ENCODE measurements around the gene TMEM139.

TMEM139 gene

DNA sequence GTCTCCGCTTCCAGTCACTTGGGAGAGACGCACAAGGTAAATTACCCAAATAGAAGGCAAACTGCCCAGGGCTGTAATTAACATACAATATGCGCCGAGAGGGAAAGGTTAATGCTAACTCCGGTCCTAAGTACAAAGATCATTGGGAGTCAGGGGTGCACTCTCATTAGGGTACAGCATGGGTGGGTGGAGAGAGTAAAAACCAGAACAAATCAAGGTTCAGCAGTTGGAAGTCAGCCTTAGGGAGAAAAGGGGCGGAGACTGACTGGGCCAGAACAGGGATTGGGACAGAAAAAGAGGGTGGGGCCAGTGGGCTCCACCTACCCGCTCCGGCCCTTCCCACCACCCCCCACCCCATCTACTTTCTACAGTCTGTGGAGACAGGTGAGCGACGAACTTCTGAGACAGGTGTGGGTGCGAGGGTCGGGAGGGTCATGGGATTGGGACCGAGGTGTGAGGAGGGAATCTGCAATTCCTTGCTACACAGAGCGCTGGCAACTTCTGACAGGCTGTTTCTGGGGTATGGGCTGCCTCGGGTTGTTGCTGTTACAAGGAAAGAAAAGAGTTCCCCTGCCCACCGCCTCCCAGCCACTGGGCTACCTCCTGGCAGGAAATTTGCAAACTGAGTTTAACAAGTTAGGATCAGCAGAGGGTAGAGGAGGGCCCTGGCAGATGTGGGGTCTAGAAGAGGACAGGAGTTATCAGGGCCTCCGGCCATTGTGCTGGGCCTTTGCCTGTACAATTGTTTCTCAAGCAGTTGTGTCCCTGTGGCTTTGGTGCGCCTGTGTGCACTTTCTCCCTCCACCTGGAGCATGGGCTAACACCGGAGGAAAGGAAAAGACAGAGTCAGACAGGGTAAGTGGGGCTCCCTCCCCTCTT, at the start of gene TMEM139:
Gene TMEM139, plus strand, starts transcription at position 368 of the 879 bp plus-strand sequence. CDS start 1,000 bp downstream, outside the sequence.
- DNase-seq: no peak

DNA sequence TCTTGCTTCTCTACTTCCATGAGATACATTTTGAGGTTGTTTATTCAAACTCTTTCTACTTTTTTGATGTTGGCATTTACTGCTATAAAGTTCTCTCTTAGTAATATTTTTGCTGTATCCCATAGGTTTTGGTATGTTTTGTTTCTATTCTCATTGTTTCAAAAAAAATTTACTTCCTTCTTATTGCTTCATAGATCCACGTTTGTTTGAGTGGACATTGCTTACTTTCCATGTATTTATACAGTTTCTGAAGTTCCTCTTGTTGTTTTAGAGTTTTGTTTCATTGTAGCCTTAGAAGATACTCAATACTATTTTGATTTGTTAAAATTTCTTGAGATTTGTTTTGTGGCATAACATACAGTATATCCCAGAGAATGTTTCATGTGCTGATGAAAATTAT, 49.2 kb upstream of the TMEM139 start:
- no peak for DNase-seq

DNA sequence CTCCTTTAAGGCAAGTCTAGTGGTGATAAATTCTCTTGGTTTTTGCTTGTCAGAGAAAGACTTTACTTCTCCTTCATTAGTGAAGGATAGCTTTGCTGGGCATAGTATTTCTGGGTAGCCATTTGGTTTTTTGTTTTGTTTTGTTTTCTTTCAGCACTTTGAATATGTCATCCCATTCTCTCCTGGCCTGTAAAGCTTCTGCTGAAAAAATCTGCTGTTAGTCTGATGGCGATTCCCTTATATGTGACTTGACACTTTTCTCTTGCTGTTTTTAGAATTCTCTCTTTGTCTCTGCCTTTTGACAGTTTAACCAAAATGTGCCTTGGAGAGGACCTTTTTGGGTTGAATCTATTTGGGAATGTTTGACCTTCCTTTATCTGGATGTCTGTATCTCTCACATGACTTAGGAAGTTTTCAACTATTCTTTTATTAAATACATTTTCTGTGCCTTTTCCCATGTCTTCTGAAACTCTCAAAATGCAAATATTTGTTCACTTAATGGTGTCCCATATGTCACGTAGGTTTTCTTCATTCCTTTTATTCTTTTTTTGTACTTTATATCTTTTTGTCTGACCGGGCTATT, 48.3 kb upstream of the TMEM139 start:
- no peak for DNase-seq

DNA sequence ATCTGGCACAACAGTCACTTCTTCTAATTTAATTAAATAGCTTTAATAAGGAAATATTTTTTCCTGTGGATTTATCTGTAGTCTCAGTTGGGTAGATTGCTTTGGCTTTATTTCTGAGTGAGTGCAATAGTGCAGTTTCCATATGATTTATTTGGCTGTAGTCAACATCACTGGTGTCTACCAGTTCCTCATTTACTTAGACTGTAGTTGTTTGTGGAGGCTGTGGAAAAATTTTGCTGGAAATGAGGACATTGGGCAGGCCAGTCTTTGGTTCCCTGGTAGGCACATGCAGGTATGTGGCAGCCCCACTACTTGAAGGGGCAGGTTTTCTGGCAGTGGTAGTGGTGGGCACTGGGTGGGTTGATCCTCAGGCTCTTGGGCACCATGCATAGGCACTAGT, 47.4 kb upstream of the TMEM139 start:
- DNase-seq: no peak

DNA sequence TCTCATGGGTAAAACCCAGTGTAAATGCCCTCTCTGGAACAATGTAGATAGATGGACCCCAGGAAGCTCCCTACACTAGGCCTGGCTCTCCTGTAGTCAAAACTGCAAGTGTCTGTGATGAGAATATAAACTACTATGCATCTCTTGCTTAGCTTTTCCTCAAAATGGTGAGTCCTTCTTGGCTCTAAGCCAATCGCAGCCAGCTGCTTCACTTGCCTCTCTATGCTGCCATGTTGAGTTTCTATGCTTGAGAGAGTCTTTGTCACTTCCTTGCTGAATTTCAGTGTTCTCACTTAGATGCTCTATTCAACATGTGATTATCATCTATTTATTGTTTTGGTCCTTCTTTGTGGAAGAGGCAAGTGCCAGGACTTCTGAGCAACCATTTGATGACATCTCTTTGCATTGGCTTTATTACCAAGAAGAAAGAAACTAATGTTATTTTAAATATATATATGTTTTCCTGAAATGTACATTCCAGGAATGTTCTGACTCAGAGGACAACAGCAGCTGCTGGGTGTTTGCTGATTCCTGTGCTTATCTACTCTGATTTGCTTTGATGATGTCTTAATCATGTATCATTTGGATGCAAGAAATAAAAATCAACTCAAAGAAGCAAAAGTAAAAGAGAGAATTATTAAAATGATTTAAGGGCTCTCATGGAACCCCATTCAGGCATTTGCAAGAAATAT, 46.3 kb upstream of the TMEM139 start:
- no peak for DNase-seq

DNA sequence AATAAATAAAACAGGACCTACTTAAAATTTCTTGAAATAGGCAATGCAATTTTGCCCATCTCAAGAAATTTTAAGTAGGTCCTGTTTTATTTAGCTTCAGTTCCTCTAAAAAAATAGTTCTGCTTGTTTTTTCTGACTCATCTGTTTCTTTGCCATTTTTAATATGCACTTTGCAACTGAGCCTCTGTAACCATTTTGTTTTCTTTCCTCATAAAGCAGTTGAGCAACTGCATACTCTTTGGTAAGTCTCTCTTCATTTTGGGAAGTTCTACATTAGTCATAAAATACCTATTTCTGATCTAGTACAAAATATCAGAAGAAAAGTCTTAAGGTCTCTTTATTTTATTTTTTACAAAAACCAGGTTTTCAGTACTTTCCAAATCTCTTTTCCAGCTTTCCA, 44.9 kb upstream of the TMEM139 start:
- DNase-seq: no peak

DNA sequence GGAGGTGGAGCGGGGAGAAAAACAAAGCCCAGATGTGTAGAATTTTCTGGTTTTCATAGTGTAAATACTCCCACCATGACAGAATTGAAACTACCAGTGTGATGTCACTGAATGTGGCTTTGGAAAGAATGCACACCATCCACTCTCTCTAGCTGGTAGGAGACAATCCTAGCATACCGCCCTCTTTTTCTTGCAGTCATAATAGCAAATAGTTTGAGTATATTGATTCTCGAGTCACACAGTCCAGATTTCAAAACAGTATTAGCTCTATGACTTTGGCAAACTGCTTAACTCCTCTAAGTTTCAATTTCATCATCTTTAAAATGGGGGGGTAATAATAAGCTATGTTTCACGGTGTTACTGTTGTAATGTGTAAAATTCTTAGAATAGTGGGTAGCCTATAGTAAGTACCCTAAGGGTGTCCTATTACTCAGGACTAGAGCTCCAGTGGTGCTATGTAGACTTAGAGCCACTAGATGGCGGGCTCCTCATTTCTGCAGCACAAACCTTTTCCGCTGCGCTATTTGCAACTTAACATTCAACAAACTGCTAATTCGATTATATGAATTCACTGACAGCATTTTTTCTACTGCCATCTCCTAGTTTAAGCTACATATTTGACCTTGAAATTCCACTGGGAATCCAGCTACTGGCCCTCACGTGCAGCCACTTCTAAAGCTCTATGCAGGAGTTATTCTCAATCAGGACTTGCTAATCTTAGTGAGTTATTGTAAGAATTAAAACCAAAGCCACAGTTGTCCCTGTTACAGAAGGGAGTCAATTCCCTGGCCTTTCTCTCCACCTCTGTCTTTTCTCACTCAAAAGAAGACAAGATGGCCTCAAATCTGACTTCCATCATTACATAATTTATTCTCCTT, 44.2 kb upstream of the TMEM139 start:
- peak; percentile 60 for DNase-seq

DNA sequence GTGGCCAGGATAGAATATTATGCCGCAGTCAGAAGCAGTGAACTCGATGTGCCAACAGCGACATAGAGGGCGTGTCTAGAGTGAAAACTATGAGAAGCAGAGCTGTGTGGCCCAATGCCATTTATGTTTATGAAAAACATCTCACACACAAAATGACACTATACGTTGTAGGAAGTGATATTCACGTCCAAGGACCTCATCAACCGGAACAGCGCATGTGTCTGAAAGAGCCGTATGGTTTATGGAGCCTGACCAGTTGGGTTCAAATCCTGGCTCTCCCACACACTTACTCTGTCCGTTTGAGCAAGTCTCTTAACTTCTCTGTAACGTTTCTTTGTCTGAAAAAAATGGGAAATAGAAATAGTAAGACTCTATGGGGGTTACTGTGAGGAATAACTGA, 42.5 kb upstream of the TMEM139 start:
- DNase-seq: no peak

DNA sequence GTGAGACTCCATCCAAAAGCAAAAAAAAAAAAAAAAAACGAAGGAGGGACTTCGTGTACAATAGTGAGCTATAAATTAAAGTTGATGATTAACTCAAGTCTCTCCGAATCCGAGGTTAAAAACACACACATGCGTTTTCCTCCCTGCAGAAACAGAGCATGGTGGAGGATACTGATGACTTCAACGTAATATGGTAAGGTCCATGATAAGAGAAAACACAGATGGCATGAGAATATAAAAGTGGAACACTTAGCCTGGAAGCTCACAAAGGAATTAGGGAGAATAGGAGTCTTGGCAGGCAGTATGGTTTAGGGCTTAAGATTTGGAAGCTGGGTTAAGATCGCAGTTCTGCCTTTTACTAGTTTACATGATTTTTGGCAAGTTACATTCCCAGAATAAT, 41.6 kb upstream of the TMEM139 start:
- DNase-seq: no peak

DNA sequence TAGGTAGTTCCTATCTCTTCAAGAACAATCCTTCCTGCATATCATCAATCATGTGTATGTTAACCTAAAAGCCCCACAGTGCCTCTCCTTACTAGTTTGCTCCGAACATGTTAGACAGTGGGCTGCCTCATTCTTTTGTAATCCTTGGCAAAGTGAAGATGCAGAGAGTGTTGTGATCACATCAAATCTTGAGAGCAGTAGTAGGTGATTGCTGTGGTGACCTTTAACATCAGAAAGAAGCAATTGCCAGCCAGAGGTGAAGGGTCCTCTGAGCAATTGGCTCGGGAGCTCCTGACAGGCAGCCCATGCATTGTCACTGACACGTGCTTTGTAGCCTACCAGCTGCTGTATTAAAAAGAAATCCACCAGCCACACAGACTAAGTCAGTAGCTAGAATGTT, 41.1 kb upstream of the TMEM139 start:
- no peak for DNase-seq

DNA sequence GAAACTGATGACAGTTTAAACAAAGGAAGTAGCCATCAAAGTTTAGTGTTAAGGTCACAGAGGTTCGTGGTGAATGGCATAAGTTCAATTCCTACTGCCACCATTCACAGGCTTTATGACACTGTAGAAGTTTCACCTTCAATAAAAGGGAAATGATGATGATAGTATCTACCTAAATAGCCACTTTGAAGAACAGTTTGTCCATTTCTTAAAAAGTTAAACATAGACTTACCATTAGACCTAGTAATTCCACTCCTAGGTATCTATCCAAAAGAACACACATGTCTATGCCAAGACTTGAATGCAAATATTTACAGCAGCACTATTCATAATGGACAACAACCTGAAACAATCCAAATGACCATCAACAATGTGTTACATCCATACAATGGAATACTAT, 40.4 kb upstream of the TMEM139 start:
- DNase-seq: no peak

DNA sequence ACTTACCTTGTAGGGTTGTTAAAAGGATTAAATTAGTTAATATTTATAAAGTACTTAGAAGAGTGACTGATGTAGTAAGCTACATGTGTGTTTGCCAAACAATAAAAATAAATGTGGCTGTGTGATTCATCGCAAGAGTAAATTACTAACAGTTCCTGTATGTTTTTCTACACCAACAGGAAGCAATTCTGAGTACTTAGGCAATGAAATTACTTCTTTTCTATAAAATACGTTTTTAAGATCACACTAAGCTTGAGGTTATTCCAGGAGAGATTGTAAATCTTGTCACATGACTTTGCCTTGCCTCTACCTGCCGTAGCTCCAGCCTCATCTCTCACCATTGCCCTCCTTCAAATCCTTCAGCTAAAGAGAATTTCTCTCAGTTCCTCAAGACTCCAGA, 39.6 kb upstream of the TMEM139 start:
- no peak for DNase-seq

DNA sequence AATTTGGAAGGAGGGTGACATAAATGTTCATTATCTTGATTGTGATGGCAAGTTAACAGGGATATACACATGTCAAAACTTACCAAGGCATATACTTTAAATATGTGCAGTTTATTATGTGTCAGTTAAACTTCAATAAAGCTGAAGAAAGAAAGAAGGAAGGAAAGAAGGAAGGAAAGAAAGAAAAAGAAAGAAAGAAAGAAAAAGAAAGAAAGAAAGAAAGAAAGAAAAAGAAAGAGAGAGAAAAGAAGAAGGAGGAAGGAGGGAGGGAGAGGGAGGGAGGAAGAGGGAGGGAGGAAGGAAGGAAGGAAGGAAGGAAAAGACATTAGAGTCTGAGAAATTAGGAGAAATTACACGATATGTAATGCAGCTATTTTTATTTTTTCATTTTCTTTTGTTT, 37.4 kb upstream of the TMEM139 start:
- no peak for DNase-seq

DNA sequence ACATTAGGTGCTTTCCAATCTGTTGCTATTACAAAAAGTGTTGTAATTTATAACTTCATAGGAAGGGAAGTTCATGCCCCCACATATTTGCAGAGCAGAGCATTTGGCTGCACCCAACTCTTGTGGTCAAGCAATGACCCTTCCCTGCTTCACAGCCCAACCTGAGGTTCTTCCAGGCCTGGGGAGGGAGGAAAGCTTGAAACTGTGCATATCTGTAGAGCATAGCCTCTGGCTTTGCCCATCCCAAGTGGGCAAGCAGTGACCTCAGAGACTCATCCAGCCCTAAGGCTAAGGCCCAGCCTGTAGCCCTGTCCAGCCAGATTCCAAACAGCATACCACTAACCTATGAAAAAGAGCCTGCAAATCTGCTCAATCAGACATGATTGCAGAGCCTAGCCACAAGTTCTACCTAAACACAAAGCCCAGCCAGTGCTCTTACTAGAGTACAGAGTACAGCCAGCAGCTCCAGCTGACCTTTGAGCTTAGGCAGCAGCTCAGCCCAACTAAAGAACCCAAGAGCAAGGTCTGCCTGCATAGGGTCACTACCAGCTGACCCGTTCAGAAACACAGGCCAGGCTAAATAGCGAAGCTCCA, 35.9 kb upstream of the TMEM139 start:
- no peak for DNase-seq

DNA sequence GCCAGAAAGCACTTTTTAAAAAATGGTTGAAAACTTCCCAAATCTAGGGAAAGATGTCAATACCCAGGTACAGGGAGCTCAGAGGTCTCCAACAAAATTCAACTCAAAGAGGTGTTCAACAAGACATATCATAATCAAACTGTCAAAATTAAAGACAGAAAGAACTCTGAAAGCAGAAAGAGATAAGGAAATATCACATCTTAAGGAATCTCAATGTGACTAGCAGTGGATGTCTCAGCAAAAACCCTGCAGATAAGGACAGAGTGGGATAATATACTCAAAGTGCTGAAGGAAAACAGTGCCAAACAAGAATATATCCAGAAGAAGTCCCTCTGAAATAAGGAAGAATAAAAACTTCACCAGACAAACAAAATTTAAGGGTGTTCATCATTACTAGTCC, 34.6 kb upstream of the TMEM139 start:
- DNase-seq: no peak

DNA sequence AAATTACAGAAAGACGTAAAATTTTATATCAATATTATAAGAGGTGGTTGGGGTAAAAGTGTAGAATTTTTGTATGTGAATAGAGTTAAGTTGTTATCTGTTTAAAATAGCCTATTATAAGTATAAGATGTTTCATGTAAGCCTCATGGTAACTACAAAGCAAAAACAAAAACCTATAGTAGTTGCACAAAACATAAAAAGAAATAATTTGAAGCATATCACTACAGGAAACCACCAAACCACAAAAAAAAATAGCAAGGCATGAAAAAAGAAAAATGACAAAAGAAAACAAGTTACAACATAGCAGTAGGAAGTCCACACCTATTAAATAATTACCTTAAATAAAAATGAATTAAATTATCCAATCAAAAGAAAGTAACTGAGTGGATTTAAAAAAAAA, 33.9 kb upstream of the TMEM139 start:
- DNase-seq: no peak

DNA sequence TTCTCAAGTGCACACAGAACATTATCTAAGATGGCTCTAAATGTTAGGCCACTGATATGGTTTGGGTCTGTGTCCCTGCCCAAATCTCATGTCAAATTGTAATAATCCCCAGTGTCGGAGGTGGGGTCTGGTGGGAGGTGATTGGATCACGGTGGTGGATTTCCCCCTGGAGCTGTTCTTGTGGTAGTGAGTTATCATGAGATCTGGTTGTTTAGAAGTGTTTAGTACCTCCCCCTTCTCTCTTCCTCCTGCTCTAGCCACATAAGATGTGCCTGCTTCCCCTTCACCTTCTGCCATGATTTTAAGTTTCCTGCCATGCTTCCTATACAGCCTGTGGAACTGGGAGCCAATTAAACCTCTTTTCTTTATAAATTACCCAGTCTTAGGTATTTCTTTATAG, 32.8 kb upstream of the TMEM139 start:
- DNase-seq: no peak

DNA sequence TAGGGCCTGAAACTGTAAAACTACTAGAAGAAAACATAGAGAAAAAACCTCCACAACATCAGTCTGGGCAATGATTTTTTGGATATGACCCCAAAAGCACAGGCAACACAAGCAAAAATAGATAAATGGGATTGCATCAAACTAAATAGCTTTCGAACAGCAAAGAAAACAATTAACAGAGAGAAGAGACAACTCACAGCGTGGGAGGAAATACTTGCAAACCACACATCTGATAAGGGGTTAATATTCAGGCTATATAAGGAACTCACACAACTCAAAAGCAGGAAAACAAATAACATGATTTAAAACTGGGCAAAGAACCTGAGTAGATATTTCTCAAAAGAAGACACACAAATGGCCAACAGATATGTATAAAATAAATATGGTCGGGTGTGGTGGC, 29.2 kb upstream of the TMEM139 start:
- DNase-seq: no peak

DNA sequence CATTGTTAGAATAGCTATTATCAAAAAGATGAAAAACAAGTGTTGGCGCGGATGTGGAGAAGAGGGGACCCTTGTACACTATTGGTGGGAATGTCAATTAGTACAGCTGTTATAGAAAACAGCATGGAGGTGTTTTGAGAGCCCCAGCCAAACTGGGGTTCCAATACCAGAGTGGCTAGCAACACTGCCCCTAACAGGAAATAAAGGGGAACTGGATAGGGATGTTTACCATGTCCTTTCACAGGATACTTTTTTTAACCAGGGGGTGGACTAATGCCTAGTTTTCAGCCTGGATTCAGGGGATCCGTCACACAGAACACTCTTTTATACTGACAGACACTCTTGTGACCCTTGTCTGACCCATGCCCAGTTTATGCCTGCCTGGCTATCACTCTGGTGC, 28.4 kb upstream of the TMEM139 start:
- no peak for DNase-seq

DNA sequence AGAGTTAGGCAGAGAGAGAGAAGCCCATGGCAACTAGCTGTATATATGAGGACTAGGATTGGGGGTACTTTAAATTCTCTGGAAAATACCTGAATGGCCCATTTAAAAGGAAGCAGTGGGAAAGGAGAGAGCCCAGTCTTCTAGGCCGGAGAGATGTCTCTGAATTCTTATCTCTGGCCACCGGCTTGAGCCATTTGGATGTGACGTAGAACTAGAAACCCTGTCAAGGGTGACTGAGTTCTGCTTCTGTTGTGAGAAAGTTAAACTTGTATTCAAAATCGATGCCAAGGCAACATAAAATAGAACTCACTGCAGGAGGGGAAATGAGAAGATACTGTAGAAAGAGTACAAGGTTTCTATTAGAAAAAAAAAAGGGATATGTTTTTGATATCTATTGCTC, 27.8 kb upstream of the TMEM139 start:
- no peak for DNase-seq

DNA sequence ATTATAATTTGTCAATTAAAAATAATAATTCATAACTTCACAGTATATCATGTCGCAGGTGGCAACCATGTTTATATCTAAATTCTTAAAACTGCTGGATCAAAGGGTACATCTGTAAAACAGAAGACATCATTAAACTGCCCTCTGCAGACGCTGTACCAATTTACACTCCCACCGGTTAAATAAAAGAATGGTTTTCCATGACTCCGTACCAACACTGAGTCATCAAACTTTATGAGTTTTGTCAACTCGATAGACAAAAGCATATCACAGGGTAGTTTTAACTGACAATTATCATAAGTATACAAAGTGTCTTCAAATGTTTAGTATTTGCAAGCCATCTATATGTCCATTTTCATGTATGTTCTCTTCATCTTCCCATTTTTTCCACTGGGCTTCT, 27.3 kb upstream of the TMEM139 start:
- no peak for DNase-seq

DNA sequence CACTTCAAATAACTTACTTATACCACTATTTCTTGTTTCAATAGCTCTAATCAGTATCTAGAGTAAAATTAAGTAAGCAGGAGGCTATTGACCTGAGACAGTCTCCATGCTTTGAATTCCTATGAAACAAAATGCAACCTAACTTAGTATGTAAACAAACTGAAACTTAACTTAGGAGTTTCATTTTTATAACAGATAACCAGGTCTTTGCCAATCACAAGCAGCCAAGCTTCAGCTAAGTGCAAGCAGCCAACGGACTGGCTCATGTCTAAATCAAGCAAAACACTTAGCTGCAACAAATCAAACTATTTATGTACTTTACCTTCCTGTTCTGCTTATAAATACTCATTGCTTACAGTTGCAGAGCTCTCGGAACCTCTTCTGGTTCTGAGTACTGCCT, 25.9 kb upstream of the TMEM139 start:
- DNase-seq: no peak

DNA sequence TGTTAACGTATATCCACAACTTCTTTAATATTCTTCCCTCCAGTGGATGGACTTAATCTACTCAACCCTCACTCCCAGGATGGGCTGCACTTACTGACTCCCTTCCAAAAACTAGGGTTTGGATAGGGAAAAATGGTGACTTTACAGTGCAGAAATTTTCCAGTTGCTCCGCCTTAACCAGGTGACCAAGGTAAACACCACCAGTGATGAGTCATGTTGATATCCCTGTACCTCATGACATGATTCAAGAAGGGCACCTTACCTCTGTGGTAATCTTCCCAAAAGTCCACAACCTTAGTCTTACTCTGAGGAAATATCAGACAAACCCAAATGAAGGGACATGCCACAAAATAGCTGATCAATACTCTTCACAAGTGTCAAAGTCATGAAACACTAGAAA, 25.0 kb upstream of the TMEM139 start:
- DNase-seq: no peak
